GM21360 (cell line): ENCODE results near the gene ASIC1.
"Not testable (repeated sequence)": the region's sequence is repeated elsewhere in the genome, so short reads cannot be mapped to it uniquely, and the experiment has no call there.

Experiments used
- ATAC-seq: cut with Tn5 transposase; IDR thresholded peaks from one replicate; pipeline ENCODE4 v1.9.1; 2021; ENCODE audit warnings: mild to moderate bottlenecking, moderate library complexity; ENCODE audit not compliant: unreplicated experiment

ASIC1 gene

DNA sequence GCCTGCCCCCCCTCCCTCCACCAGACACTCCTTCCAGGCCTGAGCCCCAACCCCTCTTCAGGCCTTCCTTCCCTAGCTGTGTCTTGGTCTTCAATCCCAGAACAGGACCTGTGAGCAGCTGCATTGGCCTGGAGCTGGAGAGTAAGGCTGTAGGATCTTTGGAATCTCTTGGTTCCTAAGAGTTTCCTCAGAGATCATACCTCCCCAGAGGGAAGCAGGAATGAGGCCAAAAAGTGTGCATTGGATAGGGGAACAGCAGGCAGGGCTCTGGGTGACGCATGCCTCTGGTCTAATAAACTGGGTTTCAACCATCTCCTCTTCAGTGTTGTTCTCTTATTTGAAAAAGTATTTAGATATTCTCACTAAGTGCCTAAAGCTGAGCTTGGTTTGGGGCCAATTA lies 25.9 kb downstream of the ASIC1 start:
- no peak for ATAC-seq

DNA sequence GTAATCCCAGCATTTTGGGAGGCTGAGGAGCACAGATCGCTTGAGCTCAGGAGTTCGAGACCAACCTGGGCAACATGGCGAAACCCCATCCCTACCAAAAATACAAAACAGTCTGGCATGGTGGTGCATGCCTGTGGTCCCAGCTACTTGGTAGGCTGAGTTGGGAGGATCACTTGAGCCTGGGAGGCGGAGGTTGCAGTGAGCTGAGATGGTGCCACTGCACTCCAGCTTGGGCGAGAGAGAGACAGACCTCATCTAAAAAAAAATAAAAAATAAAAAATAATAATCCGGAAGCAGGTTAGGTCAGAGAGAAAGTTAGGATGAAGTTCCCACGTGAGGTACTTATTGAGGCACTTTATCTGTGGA lies 27.0 kb downstream of the ASIC1 start:
- ATAC-seq = not testable (repeated sequence)

DNA sequence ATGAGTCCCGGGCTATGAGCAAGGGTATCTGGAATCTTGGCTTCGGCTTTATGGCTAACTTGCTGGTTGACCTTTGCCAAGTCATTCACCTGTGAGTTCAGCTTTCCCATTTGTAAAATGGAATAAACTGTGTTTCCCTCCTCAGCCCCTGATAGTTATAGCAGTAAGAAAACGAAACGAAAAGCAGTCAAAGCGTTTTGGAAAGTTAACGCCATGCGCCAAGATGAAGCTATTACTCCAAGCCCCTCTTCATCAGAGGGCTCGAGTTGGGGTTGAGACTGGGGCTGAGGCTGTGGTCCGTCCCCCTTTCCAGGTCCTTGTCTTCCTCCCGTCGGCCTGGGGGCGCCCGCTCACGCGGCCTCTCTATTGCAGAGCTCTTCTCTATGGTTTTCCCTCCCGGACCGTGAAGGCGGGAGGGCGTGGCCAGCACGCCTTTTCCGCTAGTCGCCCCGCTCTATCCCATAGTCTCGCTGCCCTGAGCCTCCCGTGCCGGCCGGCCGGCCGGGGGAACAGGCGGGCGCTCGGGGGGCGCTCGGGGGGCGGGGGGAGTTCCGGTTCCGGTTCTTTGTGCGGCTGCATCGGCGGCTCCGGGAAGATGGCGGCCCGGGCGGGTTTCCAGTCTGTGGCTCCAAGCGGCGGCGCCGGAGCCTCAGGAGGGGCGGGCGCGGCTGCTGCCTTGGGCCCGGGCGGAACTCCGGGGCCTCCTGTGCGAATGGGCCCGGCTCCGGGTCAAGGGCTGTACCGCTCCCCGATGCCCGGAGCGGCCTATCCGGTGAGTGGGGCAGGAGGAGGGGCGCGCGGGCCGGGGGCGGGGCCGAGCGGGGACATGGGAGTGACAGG lies 27.6 kb downstream of the ASIC1 start, which contains the start of gene SMARCD1:
SMARCD1 (plus strand) TSS at position 568 of the 840 bp plus-strand sequence; CDS start at position 596, 28 bp downstream.
- peak; percentile 76 for ATAC-seq

DNA sequence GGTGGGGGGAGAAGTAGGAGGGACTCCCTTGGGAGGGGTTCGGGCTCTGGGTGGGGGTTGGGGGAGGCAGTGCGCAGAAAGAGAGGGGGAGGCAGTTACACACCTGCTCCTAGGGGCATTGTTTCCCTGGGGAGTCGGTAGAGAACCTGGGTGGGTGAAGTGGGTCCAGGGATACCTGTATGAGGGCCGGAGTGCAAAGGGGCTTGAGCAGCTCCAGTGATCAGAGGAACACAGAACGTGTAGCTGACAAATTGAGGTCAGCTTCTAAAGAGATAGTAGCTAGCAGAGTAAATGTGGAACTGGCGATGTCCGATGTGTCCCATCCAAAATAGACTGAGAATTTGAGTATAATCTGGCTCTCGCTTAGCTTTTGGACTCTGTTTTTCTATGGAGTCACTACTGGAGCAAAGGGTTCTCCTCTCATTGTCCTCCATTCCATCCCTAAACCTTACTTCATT lies 28.2 kb downstream of the ASIC1 start:
- ATAC-seq = no peak

DNA sequence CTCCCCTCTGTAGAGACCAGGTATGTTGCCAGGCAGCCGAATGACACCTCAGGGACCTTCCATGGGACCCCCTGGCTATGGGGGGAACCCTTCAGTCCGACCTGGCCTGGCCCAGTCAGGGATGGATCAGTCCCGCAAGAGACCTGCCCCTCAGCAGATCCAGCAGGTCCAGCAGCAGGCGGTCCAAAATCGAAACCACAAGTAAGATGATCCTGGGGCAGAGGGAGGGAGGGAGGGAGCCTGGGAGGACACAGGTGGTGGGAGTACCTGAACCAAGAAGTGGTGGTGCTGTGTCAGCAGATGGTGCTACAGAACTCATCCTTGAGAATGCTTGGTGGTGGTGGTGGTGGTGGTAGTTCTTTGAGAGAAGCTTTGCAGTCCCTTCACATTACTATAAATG lies 28.8 kb downstream of the ASIC1 start:
- ATAC-seq = no peak

DNA sequence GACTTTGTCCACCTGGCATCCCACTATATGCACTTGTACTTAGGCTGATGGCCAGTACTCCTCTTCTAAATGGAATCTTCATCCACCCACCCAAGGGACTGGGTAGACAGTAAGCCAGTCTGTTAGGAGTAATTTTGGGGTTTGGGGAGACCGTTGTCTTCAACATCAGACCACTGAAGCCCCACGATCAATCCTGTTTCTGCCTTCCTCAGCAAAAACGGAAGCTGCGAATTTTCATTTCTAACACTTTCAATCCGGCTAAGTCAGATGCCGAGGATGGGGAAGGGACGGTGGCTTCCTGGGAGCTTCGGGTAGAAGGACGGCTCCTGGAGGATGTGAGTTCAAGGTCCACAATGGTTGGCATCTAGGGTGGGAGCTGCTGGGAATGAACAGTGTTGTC lies 29.8 kb downstream of the ASIC1 start:
- ATAC-seq = no peak

DNA sequence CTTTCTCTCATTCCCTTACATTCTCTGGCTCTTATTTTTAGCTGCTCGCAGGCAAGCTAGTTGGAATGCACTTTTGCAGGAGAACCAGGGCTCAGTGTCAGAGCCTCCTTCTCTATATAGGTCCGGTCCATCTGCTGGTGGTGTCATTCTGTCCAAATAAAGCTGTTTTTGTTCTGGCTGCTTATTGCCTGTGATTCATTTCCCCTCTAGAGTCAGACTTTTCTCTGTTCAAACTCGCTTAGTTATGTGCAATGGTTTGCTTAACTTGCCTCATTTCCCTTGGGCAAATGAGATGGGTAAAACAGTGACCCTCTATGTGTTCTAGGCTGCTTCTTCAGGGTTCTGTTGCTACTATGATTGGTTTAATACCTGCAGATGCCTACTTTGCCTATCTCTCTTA lies 30.6 kb downstream of the ASIC1 start:
- no peak for ATAC-seq

DNA sequence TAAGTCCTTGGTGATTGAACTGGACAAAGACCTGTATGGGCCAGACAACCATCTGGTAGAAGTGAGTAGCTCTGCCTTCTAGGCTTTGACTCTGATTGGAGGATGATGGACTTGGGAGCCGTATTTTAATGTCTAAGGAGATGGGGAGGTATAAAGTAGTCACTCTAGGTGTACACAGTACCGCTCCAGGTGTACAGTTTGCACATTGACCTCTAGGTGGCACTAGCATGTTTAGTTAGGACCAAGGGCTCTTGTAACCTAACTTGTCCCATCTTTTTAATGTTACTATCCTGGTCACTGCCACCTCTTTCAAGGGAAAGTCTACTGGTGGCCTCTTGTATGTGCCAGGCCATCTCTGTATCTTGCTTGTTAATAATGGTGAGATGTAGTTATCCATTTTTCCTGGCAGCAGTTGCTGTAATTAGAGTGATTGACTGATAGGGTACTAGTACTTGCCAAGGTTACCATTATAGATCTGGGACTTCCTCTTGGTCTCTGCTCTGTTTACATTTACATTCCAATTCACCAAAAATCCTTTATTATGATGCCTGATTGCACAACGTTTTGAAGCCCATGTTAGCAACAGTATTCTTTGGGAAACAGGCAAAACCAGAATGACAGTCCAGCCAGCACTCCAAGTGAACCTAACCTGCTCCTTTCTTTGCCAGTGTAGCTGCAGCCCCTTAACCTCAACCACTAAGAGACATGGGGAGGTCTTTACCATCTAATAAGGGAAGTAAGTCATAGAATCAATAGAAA lies 31.4 kb downstream of the ASIC1 start:
- no peak for ATAC-seq

DNA sequence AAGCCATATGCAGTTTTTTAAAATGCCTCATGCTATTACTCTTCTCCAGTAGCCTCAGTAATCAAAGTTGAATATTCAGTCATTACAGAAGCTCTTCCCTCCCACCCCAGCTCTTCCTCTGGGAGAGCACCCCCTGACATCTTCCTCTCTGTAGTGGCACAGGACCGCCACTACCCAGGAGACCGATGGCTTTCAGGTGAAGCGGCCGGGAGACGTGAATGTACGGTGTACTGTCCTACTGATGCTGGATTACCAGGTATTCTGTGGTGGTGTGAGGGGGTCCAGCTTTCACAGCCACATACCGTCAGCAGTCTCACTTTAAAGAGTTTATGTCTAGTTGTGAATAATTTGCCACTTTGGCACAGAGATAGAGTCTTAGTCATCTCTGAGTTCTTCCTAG lies 32.3 kb downstream of the ASIC1 start:
- ATAC-seq = no peak

DNA sequence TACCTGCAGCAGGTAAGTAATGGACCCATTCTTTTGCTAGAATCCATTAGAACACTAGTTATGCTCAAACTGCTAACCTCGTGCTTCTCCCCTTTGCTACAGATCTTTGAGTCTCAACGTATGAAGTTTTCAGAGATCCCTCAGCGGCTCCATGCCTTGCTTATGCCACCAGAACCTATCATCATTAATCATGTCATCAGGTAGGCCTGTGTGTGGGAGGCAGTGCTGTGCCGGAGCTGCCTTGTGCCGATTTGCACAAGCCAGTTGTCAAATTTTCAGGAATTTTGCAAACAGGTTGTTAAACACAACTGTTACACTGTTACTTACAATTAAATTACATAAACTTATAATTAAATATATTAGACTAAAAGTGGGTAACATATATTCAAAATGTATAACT lies 33.0 kb downstream of the ASIC1 start:
- ATAC-seq = no peak

DNA sequence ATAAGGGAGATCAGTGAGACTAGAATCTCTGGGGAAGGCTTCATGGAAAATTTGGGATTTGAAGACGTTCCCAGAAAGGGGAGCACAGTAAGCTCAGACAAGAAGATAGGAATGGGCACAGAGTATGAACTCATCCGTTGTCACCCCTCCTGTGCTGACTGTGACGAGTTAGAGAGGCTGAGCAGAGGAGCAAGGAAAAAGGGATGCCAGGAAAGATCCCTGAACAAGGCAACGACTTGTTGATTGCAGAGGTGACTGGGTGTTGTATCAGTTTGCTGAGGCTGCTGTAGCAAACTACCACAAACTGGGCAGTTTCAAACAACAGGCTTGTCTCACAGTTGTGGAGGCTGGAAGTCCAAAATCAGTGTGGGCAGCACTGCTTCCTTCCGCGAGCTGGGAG lies 40.6 kb downstream of the ASIC1 start:
- ATAC-seq = no peak

DNA sequence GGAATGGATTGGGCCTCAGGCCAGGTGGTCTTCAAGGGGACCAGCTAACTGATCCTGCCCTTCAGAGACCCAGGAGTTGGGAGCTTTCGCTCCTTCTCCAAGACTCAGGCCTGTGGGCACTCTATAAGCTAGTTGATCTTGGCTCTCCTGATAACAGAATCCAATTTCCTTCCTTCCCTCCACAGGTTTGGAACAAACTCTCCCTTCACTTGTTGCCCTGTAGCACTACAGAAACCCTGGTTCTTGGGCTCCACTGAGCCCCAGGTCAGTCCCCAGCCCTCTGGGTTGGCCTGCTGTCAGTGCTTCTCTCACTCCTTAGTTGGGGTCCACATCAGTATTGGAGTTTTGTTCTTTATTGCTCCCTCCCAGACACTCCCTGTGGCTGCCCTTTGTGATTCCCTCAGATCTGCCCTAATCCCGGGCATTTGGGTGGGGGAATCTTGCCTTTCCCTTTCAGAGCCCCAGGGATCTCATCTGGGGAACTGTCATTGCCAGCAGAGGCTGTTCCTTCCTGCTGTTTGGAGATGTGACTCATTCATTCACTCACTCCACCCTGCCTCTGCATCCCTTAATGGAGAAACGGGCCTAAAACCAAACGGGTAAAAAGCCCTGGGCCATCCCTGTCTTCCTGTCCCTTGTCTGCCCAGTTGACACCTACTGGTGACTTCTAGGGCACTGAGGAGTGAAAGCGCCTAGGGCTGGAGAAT lies 42.1 kb downstream of the ASIC1 start:
- ATAC-seq = no peak

DNA sequence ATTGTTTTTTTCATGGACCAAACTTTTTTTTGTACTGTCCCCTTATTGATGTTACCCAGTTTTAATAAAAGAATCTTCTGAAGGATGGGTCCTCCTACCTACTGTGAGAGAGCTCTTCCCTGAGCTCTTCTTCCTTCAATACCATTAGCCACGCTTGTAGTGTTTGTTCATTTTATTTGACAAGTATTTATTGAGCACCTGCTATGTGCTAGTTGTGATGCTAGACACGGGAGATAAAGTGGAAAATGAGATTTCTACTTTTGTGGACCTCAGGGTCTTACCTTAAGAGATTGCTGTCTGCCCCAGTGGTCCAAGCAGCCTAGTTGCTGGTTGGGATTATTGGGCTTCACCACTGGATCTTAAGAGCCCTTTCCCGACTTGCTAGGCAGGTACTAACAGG lies 43.2 kb downstream of the ASIC1 start:
- ATAC-seq = no peak

DNA sequence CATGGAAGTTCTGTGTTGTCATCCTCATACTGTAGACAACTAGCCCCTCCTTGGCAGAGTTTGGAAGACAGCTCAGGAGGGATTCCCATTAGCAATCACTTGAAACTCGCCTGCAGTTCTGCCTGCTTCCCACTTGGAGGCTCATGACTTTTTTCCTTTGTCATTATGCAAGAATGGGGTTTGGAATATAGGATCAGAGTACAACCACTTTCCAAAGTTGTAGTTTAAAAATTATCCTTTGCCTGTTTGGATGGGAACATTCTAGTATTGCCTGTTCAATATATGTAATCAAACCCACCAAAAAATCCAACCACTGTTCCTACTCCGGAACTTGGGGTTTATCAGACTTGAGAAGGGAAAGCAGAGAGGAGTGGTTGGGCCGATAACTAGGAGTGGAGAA lies 44.3 kb downstream of the ASIC1 start:
- no peak for ATAC-seq

DNA sequence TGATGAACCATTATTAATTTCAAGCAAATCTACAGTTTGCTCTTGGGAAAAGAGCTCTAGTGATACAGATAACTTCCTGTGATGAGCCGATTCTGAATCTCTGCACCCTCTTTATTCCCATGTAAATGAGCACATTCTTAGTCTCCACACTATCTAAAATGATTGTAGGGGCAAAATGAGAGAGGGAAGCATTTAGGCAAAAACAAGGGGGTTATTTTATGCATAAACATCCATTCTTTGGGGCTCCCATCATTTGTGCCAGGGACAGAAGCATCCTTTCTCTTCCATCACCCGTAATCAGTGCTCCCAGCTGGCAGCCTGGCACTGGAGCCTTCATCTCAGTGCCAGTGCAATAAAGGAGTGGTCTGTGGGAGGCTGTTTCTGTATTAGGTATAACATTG lies 44.7 kb downstream of the ASIC1 start:
- no peak for ATAC-seq

DNA sequence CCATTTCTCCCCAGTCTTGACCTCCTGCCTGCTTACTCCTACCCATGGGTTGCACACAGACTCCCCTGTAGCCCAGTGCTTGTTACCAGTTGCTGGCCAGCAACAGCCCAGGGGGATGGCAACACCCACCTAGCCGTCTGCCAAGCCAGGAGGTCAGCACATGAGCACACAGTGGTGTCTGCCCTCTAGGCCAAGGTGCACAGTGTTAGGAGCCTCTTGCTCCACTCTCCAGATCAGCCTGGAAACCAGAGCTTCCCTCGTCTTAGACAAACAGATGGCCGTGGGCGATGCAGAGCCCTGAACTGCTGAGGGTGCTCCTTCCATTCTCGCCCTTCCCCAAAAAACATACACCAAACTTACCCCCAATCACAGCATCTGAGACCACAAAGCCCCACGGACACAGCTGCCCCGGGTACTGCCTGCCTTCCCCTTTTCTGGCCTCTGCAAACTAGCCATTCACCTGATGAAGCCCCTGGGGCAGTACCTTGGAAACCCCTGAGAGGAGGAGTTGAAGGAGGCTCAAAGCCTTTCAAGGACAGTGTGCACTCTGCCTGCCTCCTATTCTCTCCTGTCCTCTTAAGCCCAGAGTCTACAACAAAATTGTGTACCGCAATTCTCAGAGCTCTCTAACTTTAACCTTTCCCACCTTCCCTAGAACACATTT lies 45.4 kb downstream of the ASIC1 start:
- no peak for ATAC-seq

DNA sequence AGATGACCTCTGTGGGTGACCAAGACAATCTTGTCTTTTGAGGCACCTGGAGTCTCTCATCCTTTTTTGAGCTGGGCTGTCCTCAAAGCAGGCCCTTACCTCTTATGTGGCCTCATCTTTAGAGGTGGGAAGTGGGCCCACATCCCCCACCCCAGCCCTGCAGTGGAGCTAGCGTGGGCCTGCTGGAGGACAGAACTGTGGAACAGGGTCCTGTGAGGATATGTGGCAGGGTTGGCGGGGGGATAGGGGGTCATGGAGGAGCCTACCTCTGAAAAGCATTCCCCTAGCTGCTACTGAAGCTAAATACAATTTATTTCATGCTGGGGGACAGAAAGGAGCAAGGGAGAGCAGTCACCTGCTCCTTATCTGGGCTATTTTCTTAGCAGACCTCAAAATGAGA lies 46.0 kb downstream of the ASIC1 start:
- no peak for ATAC-seq

DNA sequence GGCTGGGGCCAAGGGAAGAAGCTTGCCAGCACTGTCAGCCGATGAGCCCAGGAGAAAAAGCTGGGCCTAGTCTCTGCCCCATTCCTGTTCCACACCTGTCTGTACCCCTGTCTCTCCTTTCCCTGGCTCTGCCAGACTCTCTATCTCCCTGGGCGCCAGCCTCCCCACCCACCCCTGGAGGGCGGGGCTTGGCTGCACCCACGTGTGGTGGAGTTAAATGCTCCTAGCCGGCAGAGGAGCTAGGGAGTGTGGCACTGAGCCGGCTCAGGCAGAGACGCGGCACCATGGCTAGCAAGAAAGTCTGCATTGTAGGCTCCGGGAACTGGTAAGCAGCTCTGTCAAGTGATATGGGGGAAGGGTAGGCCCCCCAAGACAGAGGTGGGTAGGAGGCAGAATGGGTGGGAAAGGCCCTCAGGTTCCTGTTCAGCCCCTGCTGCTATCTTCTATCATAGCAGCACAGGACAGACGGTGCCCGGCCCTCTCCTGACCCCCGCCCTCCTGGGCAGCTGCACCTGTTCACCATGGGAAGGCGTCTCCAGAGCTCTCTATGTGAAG lies 46.4 kb downstream of the ASIC1 start, which contains the start of gene GPD1:
GPD1 (plus strand) TSS at position 242 of the 555 bp plus-strand sequence; CDS start at position 285, 43 bp downstream.
- no peak for ATAC-seq

DNA sequence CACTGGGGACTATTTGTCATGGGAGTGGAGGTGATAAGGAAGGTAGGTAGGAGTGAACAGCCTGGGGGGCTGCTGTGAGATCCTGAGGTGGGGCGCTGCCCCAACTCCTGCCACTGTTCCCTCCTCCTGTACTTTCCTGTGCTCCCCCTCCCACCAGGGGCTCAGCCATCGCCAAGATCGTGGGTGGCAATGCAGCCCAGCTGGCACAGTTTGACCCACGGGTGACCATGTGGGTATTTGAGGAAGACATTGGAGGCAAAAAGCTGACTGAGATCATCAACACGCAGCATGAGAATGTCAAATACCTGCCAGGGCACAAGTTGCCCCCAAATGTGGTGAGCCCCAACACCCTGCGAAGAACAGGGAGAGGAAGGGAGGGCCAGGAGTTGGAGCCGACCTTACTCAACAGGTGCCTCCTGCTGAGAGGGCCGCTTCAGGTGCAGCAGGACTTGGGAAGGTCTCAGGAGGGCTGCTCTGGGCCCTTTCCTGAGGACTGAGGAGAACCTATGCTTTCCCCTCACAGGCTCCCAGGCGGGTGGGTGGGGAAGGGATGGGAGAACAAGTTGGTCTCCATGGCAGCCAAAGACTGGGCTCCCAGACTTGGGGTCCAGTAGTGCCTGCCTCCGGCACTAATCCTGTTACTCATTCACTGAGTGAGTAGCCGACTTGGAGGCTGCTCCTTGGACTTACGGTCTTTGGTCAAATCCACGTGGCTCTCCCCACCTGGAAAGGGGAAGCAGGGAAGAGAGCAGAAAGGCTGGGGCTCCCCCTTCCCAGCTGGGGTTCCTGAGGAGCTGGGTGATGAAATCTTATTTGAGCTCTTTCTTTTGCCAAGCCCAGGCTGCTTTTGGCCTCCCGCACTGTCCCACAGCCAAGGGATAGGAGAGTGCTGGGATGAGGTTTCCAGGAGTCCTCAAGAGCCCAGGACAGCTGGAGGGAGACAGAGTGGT lies 47.3 kb downstream of the ASIC1 start:
- no peak for ATAC-seq
